Measurements from ENCODE around the gene NDUFS6.

Gene NDUFS6

GRCh38 chr5:1857256-1857600, 56.0 kb downstream of the NDUFS6 start:
- TF ChIP-seq CTCF (conservative IDR thresholded peaks at IDR 0.05; ENCODE audit: low read depth, low read length): no peak
- H3K4me3 ChIP-seq (ENCODE audit: low read depth, low read length): no peak overlapping the region
- DNase-seq (ENCODE audit: low read depth): no peak

GRCh38 chr5:1858436-1858835, 57.2 kb downstream of the NDUFS6 start:
- no peak for TF ChIP-seq CTCF (conservative IDR thresholded peaks at IDR 0.05; ENCODE audit: low read depth, low read length)
- DNase-seq (ENCODE audit: low read depth): no peak

GRCh38 chr5:1859099-1859498, 57.9 kb downstream of the NDUFS6 start:
- no peak for DNase-seq (ENCODE audit: low read depth)

More at GRCh38 chr5:1858436-1858835, 57.2 kb downstream of the NDUFS6 start:
- no peak overlapping the region for H3K4me3 ChIP-seq (ENCODE audit: low read depth, low read length)

GRCh38 chr5:1860021-1860610, 58.9 kb downstream of the NDUFS6 start:
- H3K4me3 ChIP-seq (ENCODE audit: low read depth, low read length): no peak overlapping the region
- no peak for TF ChIP-seq CTCF (conservative IDR thresholded peaks at IDR 0.05; ENCODE audit: low read depth, low read length)
- no peak for DNase-seq (ENCODE audit: low read depth)

More at GRCh38 chr5:1859099-1859498, 57.9 kb downstream of the NDUFS6 start:
- TF ChIP-seq CTCF (conservative IDR thresholded peaks at IDR 0.05; ENCODE audit: low read depth, low read length): no peak
- no peak overlapping the region for H3K4me3 ChIP-seq (ENCODE audit: low read depth, low read length)

- TF ChIP-seq CTCF (conservative IDR thresholded peaks at IDR 0.05; ENCODE audit: low read depth, low read length): no peak
- no peak for DNase-seq (ENCODE audit: low read depth)
Observed at GRCh38 chr5:1860949-1861348, 59.7 kb downstream of the NDUFS6 start.

GRCh38 chr5:1864896-1865440, 63.8 kb downstream of the NDUFS6 start:
- no peak for DNase-seq (ENCODE audit: low read depth)
- no peak for TF ChIP-seq CTCF (conservative IDR thresholded peaks at IDR 0.05; ENCODE audit: low read depth, low read length)

More at GRCh38 chr5:1860949-1861348, 59.7 kb downstream of the NDUFS6 start:
- no peak overlapping the region for H3K4me3 ChIP-seq (ENCODE audit: low read depth, low read length)

GRCh38 chr5:1865486-1865885, 64.3 kb downstream of the NDUFS6 start:
- no peak for TF ChIP-seq CTCF (conservative IDR thresholded peaks at IDR 0.05; ENCODE audit: low read depth, low read length)
- no peak for DNase-seq (ENCODE audit: low read depth)
- no peak overlapping the region for H3K4me3 ChIP-seq (ENCODE audit: low read depth, low read length)

More at GRCh38 chr5:1864896-1865440, 63.8 kb downstream of the NDUFS6 start:
- no peak overlapping the region for H3K4me3 ChIP-seq (ENCODE audit: low read depth, low read length)
